Duodenal mucosa (tissue), 2 donors: Measurements from ENCODE around the gene POFUT2.

Experiments
- H3K27ac ChIP-seq: one replicate; pipeline ENCODE4 v1.7.0; 2013; ENCODE audit warnings: low read depth, low read length
- H3K27me3 ChIP-seq, 2 donors: one replicate each; pipeline ENCODE4 v1.7.0; 2013; ENCODE audit warnings: low read length in 2 of 2, control low read depth in 1 of 2; ENCODE audit not compliant: insufficient read depth in 2 of 2, control insufficient read depth in 1 of 2
- H3K36me3 ChIP-seq, 2 donors: one replicate each; pipeline ENCODE4 v1.7.0; 2013; ENCODE audit warnings: low read length in 2 of 2, control low read depth in 1 of 2; ENCODE audit not compliant: insufficient read depth in 2 of 2, control insufficient read depth in 1 of 2
- H3K4me1 ChIP-seq, 2 donors: one replicate each; pipeline ENCODE4 v1.7.0; 2013; ENCODE audit warnings: low read length in 2 of 2, control low read depth in 1 of 2; ENCODE audit not compliant: insufficient read depth in 2 of 2, control insufficient read depth in 1 of 2
- H3K4me3 ChIP-seq, 2 donors: one replicate each; pipeline ENCODE4 v1.7.0; 2013; ENCODE audit warnings: low read length in 2 of 2, low read depth in 1 of 2
- H3K9ac ChIP-seq, 2 donors: one replicate each; pipeline ENCODE4 v1.7.0; 2013; ENCODE audit warnings: low read length in 2 of 2, low read depth in 1 of 2
- H3K9me3 ChIP-seq, 2 donors: one replicate each; pipeline ENCODE4 v1.7.0; 2013; ENCODE audit warnings: low read length in 2 of 2, control low read depth in 1 of 2; ENCODE audit not compliant: control insufficient read depth in 1 of 2

The POFUT2 gene

GRCh38 chr21:45287438-45288391, at the start of gene POFUT2:
TSS of gene POFUT2 (minus strand) at chr21:45287895. CDS start at chr21:45287871, 24 bp downstream.
- Histone ChIP-seq H3K27ac (peak within 1 kb of the TSS; percentile 80), H3K9me3 (no peaks in the 10 kb centered on the region), H3K4me3 (peak within 1 kb of the TSS; percentile 62 to 73), H3K27me3 (no peaks in the 10 kb centered on the region), H3K36me3 (peaks cover 18 to 29% of the 10 kb centered on the region in 2 donors), H3K4me1 (peaks cover 17 to 21% of the 10 kb centered on the region in 2 donors), H3K9ac (peak within 1 kb of the TSS; percentile 62 to 63)

- Histone ChIP-seq H3K4me1 (peaks cover 26 to 30% of the 10 kb centered on the region in 2 donors), H3K36me3 (no peaks in the 10 kb centered on the region), H3K27me3 (no peaks in the 10 kb centered on the region), H3K27ac (no peak overlapping the region), H3K9me3 (no peaks in the 10 kb centered on the region), H3K9ac (no peak overlapping the region), H3K4me3 (no peak overlapping the region)
Observed at GRCh38 chr21:45336870-45337269, 49.2 kb upstream of the POFUT2 start.

- no peak overlapping the region for H3K9ac ChIP-seq
- H3K4me3 ChIP-seq = no peak overlapping the region
- peaks cover 26 to 30% of the 10 kb centered on the region in 2 donors for H3K4me1 ChIP-seq
- H3K27ac ChIP-seq = no peak overlapping the region
- no peaks in the 10 kb centered on the region for H3K27me3 ChIP-seq
- H3K36me3 ChIP-seq = no peaks in the 10 kb centered on the region
- H3K9me3 ChIP-seq = no peaks in the 10 kb centered on the region
Observed at GRCh38 chr21:45336535-45336810, 48.8 kb upstream of the POFUT2 start.

- no peaks in the 10 kb centered on the region for H3K27me3 ChIP-seq
- H3K36me3 ChIP-seq = no peaks in the 10 kb centered on the region
- no peak overlapping the region for H3K4me3 ChIP-seq
- H3K9ac ChIP-seq = no peak overlapping the region
- no peaks in the 10 kb centered on the region for H3K9me3 ChIP-seq
- no peak overlapping the region for H3K27ac ChIP-seq
- H3K4me1 ChIP-seq = peaks cover 26 to 30% of the 10 kb centered on the region in 2 donors
Observed at GRCh38 chr21:45335761-45336534, 48.3 kb upstream of the POFUT2 start.

- Histone ChIP-seq H3K4me3 (no peak overlapping the region), H3K9me3 (no peaks in the 10 kb centered on the region), H3K36me3 (no peaks in the 10 kb centered on the region), H3K27me3 (no peaks in the 10 kb centered on the region), H3K4me1 (peaks cover 26 to 31% of the 10 kb centered on the region in 2 donors), H3K27ac (no peak overlapping the region), H3K9ac (no peak overlapping the region)
Observed at GRCh38 chr21:45335151-45335760, 47.6 kb upstream of the POFUT2 start.

GRCh38 chr21:45334591-45335081, 46.9 kb upstream of the POFUT2 start:
- Histone ChIP-seq H3K4me3 (no peak overlapping the region), H3K4me1 (peaks cover 30 to 37% of the 10 kb centered on the region in 2 donors), H3K27me3 (no peaks in the 10 kb centered on the region), H3K27ac (no peak overlapping the region), H3K36me3 (no peaks in the 10 kb centered on the region), H3K9ac (no peak overlapping the region), H3K9me3 (no peaks in the 10 kb centered on the region)

- H3K4me1 ChIP-seq = peaks cover 35 to 41% of the 10 kb centered on the region in 2 donors
- no peak overlapping the region for H3K4me3 ChIP-seq
- H3K9me3 ChIP-seq = no peaks in the 10 kb centered on the region
- H3K27me3 ChIP-seq = no peaks in the 10 kb centered on the region
- H3K36me3 ChIP-seq = no peaks in the 10 kb centered on the region
- no peak overlapping the region for H3K9ac ChIP-seq
- no peak overlapping the region for H3K27ac ChIP-seq
Observed at GRCh38 chr21:45334134-45334533, 46.4 kb upstream of the POFUT2 start.

GRCh38 chr21:45333583-45334121, 46.0 kb upstream of the POFUT2 start:
- H3K27ac ChIP-seq = no peak overlapping the region
- peaks cover 33 to 37% of the 10 kb centered on the region in 2 donors for H3K4me1 ChIP-seq
- no peaks in the 10 kb centered on the region for H3K9me3 ChIP-seq
- H3K4me3 ChIP-seq = no peak overlapping the region
- no peaks in the 10 kb centered on the region for H3K36me3 ChIP-seq
- no peak overlapping the region for H3K9ac ChIP-seq
- H3K27me3 ChIP-seq = no peaks in the 10 kb centered on the region

- Histone ChIP-seq H3K36me3 (no peaks in the 10 kb centered on the region), H3K27me3 (no peaks in the 10 kb centered on the region), H3K9ac (no peak overlapping the region), H3K4me1 (peaks cover 30 to 31% of the 10 kb centered on the region in 2 donors), H3K4me3 (no peak overlapping the region), H3K27ac (no peak overlapping the region), H3K9me3 (no peaks in the 10 kb centered on the region)
Observed at GRCh38 chr21:45332981-45333582, 45.4 kb upstream of the POFUT2 start.
